H1 (cell line): ENCODE measurements around the gene INIP. TPM values are rescaled to one million over a fixed set of nuclear protein-coding genes. Genes with fewer than 3 reads are reported as not detected.

ENCODE experiments used
- ATF2 ChIP-seq: IDR thresholded peaks from 2 replicates; pipeline ENCODE4 v1.6.1; 2012; ENCODE audit warnings: low read length, inconsistent platforms
- CHD2 ChIP-seq: IDR thresholded peaks from 2 replicates; pipeline ENCODE4 v1.6.1; 2012; ENCODE audit warnings: low read length, improper control_type of control experiment
- CREB1 ChIP-seq: IDR thresholded peaks from 2 replicates; pipeline ENCODE4 v1.6.1; 2012; ENCODE audit warnings: inconsistent platforms
- KDM4A ChIP-seq: IDR thresholded peaks from one replicate; pipeline ENCODE4 v1.7.1; 2012; ENCODE audit warnings: low read depth, mild to moderate bottlenecking, moderate library complexity, low read length, inconsistent platforms; ENCODE audit not compliant: severe bottlenecking
- polyA plus RNA-seq, 7 experiments: library from polyadenylated mRNA; depleted of rRNA in 3 of 7; stranded (reverse) in 5 of 7; unstranded in 2 of 7; fragments of >200 nt in 5 of 7; fragments of 200-250 nt in 2 of 7; gene quantifications; 1 replicate in 5 of 7; 2 replicates in 1 of 7; 4 replicates in 1 of 7; pipeline versions ENCODE4 v1.2.1 to v1.2.3, GENCODE V29; 2011 to 2013; ENCODE audit warnings: missing spikeins in 2 of 7, mixed read lengths in 2 of 7
- total RNA-seq: library from RNA; stranded (reverse); fragmentation: NEBNext Ultra II Directional; extraction: Animal tissue kit (Norgen Biotek cat#: 25700); gene quantifications from 2 replicates; pipeline ENCODE4 v1.2.1, GENCODE V29; 2021
- TF ChIP-seq, protein P1 (sequence below): fragments of 300-600 bp; sonication (generic); IDR thresholded peaks from 2 replicates; pipeline ENCODE4 v1.7.1; 2012; ENCODE audit warnings: low read length, moderate library complexity, mild to moderate bottlenecking, inconsistent platforms; ENCODE audit not compliant: insufficient replicate concordance

The INIP gene
- total and polyA plus RNA-seq, 2 of the 8 experiments (the other 6 are each of a cell fraction or from before 2014, with no cell fraction given), result 10.7 to 18.3 TPM

DNA sequence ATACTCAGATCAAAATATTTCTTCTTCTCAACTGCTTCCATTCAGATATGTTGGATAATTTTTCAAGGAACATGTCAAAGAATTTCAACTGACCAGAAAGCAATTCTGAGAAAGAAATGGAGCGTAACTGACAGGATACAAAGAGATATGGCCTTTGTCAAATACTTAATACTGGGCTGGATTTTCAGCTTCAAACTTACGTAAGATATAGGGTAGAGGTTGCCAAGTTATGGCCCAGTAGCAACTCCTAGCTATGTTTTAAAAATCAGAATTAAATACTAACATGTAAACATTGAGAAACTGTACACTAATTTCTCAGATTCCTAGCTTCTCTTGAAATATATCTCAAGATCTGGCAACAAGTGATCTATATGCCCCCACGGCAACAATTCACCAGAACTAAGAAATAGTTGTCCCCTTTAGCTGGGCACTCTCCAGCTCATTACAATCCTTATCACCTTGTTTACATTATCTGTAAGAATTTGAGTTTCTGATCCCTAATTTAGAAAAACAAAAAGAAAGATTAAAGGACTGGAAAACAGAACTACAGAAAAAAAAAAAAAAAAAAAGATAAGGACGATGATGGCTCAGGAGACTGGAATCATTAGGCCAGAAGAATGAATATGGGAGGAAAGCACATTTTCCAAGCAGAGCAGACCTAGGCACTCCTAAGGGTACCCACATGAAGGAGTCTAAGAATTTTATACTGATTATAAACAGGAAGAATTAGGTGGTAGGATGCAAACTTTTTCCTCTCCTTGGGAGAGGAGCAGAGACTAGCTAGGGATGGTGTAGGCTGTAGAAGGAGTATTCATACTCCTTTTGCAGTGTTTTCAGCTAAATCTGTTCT is 23.0 kb downstream of the INIP start (continued):
- TF ChIP-seq CREB1, result no peak
- no peak for TF ChIP-seq KDM4A
- TF ChIP-seq ATF2, result no peak
- TF ChIP-seq, protein P1, sequence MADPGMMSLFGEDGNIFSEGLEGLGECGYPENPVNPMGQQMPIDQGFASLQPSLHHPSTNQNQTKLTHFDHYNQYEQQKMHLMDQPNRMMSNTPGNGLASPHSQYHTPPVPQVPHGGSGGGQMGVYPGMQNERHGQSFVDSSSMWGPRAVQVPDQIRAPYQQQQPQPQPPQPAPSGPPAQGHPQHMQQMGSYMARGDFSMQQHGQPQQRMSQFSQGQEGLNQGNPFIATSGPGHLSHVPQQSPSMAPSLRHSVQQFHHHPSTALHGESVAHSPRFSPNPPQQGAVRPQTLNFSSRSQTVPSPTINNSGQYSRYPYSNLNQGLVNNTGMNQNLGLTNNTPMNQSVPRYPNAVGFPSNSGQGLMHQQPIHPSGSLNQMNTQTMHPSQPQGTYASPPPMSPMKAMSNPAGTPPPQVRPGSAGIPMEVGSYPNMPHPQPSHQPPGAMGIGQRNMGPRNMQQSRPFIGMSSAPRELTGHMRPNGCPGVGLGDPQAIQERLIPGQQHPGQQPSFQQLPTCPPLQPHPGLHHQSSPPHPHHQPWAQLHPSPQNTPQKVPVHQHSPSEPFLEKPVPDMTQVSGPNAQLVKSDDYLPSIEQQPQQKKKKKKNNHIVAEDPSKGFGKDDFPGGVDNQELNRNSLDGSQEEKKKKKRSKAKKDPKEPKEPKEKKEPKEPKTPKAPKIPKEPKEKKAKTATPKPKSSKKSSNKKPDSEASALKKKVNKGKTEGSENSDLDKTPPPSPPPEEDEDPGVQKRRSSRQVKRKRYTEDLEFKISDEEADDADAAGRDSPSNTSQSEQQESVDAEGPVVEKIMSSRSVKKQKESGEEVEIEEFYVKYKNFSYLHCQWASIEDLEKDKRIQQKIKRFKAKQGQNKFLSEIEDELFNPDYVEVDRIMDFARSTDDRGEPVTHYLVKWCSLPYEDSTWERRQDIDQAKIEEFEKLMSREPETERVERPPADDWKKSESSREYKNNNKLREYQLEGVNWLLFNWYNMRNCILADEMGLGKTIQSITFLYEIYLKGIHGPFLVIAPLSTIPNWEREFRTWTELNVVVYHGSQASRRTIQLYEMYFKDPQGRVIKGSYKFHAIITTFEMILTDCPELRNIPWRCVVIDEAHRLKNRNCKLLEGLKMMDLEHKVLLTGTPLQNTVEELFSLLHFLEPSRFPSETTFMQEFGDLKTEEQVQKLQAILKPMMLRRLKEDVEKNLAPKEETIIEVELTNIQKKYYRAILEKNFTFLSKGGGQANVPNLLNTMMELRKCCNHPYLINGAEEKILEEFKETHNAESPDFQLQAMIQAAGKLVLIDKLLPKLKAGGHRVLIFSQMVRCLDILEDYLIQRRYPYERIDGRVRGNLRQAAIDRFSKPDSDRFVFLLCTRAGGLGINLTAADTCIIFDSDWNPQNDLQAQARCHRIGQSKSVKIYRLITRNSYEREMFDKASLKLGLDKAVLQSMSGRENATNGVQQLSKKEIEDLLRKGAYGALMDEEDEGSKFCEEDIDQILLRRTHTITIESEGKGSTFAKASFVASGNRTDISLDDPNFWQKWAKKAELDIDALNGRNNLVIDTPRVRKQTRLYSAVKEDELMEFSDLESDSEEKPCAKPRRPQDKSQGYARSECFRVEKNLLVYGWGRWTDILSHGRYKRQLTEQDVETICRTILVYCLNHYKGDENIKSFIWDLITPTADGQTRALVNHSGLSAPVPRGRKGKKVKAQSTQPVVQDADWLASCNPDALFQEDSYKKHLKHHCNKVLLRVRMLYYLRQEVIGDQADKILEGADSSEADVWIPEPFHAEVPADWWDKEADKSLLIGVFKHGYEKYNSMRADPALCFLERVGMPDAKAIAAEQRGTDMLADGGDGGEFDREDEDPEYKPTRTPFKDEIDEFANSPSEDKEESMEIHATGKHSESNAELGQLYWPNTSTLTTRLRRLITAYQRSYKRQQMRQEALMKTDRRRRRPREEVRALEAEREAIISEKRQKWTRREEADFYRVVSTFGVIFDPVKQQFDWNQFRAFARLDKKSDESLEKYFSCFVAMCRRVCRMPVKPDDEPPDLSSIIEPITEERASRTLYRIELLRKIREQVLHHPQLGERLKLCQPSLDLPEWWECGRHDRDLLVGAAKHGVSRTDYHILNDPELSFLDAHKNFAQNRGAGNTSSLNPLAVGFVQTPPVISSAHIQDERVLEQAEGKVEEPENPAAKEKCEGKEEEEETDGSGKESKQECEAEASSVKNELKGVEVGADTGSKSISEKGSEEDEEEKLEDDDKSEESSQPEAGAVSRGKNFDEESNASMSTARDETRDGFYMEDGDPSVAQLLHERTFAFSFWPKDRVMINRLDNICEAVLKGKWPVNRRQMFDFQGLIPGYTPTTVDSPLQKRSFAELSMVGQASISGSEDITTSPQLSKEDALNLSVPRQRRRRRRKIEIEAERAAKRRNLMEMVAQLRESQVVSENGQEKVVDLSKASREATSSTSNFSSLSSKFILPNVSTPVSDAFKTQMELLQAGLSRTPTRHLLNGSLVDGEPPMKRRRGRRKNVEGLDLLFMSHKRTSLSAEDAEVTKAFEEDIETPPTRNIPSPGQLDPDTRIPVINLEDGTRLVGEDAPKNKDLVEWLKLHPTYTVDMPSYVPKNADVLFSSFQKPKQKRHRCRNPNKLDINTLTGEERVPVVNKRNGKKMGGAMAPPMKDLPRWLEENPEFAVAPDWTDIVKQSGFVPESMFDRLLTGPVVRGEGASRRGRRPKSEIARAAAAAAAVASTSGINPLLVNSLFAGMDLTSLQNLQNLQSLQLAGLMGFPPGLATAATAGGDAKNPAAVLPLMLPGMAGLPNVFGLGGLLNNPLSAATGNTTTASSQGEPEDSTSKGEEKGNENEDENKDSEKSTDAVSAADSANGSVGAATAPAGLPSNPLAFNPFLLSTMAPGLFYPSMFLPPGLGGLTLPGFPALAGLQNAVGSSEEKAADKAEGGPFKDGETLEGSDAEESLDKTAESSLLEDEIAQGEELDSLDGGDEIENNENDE, result no peak
- no peak for TF ChIP-seq CHD2
